OCI-LY7 (cell line): Measurements from ENCODE around the gene PHOX2B.

Experiments
- EZH2phosphoT487 ChIP-seq: fragments of 200-600 bp; sonication (generic); IDR thresholded peaks from 2 replicates; pipeline ENCODE4 v1.6.1; 2018; ENCODE audit warnings: low read depth, borderline replicate concordance, mild to moderate bottlenecking, mixed run types, antibody characterized with exemption, low read length, moderate library complexity, mixed read lengths
- TF ChIP-seq, protein P1 (sequence below): fragments of 200-600 bp; sonication (generic); conservative IDR thresholded peaks from 2 replicates; pipeline ENCODE4 v1.5.1; 2014; ENCODE audit warnings: mild to moderate bottlenecking, antibody characterized with exemption, low read length, moderate library complexity, mixed read lengths

DNA sequence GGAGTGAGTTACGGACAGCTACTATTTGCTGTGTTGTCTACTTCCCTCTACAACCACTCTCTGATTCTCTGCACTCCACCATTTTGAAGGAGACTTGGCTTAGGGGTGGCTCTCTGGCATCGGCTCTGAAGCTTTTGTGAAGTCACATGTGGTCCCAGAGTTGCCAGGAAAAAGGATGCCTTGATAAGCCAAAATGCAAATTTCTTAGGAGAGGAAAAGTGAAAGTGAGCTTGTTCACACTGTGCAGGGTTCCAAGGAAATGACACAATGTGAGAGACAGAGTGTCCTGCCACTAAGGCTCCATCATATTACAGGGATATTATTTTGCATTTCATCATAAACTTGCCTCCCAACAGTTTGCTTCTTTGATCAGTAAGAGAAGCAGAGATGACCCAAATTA lies 7.2 kb downstream of the PHOX2B start:
- TF ChIP-seq, protein P1, sequence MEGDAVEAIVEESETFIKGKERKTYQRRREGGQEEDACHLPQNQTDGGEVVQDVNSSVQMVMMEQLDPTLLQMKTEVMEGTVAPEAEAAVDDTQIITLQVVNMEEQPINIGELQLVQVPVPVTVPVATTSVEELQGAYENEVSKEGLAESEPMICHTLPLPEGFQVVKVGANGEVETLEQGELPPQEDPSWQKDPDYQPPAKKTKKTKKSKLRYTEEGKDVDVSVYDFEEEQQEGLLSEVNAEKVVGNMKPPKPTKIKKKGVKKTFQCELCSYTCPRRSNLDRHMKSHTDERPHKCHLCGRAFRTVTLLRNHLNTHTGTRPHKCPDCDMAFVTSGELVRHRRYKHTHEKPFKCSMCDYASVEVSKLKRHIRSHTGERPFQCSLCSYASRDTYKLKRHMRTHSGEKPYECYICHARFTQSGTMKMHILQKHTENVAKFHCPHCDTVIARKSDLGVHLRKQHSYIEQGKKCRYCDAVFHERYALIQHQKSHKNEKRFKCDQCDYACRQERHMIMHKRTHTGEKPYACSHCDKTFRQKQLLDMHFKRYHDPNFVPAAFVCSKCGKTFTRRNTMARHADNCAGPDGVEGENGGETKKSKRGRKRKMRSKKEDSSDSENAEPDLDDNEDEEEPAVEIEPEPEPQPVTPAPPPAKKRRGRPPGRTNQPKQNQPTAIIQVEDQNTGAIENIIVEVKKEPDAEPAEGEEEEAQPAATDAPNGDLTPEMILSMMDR, result no peak
- no peak for TF ChIP-seq EZH2phosphoT487
